HG03039 (cell line): ENCODE data around the gene KCTD15.

Source experiments
- ATAC-seq: cut with Tn5 transposase; IDR thresholded peaks from one replicate; pipeline ENCODE4 v1.9.1; 2021; ENCODE audit warnings: mild to moderate bottlenecking, moderate library complexity; ENCODE audit not compliant: unreplicated experiment

KCTD15 gene

GRCh38 chr19:33771384-33772101 is 25.1 kb upstream of the KCTD15 start:
- no peak for ATAC-seq

DNA sequence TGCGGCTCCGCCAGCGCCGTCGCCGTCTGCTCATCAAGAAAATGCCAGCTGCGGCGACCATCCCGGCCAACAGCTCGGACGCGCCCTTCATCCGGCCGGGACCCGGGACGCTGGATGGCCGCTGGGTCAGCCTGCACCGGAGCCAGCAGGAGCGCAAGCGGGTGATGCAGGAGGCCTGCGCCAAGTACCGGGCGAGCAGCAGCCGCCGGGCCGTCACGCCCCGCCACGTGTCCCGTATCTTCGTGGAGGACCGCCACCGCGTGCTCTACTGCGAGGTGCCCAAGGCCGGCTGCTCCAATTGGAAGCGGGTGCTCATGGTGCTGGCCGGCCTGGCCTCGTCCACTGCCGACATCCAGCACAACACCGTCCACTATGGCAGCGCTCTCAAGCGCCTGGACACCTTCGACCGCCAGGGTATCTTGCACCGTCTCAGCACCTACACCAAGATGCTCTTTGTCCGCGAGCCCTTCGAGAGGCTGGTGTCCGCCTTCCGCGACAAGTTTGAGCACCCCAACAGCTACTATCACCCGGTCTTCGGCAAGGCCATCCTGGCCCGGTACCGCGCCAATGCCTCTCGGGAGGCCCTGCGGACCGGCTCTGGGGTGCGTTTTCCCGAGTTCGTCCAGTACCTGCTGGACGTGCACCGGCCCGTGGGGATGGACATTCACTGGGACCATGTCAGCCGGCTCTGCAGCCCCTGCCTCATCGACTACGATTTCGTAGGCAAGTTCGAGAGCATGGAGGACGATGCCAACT is 24.4 kb upstream of the KCTD15 start:
- no peak for ATAC-seq

- ATAC-seq, result no peak
Measured at GRCh38 chr19:33772858-33773180, 23.9 kb upstream of the KCTD15 start.

DNA sequence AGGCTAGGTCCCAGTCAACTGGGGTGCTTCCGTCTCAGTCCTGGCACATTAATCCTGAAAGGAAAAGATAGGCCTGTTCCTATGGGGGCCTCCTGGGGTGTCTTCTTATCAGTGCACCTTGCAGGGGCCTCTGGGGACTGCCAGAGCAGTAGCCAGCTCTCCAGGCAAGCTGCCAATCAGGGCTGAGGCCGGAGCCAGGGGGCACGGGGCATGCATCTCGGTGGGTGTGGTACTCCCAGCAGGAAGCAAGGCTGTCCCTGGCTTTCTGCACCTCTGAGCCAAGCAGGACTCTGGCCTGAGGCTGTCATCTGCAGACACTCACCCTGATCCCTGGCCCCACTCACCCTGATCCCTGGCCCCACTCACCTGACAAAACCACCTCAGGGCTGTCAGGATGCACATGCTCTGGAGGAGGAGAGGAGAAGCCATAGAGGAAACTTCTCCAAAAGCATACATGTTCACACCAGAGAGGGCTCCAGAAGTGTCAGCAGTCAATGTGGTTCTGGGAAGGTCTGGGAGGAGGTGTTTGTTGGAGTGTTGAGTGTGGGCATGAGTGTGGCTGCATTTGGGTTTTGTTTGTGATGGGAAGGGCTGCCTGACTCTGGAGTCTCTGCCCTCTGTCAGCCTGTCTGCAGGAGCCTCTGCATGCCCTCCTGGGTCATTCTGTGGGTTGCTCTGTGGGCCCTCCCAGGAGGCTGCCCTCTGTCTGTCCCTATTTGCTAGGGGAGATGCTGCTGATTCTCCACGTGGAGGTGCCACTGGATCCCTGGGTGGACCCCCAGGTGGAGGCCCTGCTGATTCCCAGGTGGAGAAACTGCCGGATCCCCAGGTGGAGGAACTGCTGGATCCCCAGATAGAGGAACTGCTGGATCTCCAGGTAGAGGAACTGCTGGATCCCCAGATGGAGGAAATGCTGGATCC is 22.7 kb upstream of the KCTD15 start:
- ATAC-seq, result no peak

DNA sequence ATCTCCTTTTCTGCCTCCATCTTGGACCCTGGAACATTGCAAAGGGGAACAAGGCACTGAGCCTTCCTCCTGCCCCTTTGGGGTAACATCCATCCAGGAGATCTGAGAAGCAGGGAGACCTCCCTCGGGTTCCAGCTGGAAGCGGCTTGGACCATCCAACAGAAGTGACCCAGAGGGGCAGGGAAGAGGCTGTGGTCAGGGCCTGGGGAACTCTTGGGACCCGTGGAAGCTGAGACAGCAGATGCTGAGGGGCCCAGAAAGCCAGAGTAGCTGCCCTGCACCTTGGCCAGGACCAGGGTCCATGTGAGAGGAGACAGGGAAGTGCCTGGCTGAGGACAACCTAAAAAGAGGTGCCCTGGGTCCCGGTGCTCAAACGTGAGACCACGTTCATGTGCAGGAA is 21.9 kb upstream of the KCTD15 start:
- no peak for ATAC-seq

DNA sequence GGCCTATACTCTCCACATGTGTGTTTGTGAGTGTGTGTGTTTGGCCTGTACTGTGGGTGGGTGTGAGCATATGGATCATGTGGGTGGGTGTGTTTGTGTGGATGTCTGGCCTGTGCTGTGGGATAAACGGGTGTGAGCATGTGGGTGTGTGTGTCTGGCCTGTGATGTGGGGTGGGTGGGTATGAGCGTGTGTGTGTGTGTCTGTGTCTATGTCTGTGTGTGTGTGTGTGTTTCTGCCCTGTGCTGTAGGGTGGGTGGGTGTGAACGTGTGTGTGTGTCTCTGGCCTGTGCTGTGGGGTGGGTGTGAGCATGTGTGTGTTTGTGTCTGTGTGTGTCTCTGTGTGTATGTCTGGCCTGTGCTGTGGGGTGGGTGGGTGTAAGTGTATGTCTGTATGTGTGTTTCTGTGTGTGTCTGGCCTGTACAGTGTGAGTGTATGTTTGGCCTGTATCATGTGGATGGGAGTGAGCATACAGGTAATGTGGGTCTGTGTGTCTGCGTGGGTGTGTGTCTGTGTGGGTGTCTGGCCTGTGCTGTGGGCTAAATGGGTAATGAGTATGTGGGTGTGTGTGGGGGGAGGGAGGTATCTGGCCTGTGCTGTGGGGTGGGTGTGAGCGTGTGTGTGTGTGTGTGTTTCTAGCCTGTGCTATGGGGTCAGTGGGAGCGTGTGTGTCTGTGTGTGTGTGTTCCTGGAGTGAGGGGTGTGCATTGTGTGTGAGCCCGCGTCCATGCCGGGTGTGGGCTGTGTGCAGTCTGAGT is 20.8 kb upstream of the KCTD15 start:
- ATAC-seq, result no peak

GRCh38 chr19:33777351-33777750 is 19.3 kb upstream of the KCTD15 start:
- ATAC-seq, result no peak

DNA sequence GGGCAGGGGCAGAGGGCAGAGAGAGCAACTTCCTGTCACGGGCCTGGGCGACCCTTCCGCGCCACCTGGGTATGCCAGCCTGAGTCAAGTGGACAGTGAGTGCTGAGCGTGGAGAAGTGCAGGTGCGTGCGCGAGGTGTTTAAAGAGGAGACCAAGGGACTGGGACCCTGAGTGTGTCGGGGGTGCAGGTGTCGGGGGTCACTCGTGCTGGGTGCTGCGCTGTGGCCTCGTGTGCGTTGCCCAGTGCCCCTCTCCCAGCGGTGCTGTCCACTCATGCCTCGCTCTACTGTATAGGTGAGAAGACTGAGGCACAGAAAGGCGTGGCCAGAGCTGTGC is 18.9 kb upstream of the KCTD15 start:
- ATAC-seq, result no peak

GRCh38 chr19:33778089-33778791 is 18.4 kb upstream of the KCTD15 start:
- peak; percentile 73 for ATAC-seq

- no peak for ATAC-seq
Measured at GRCh38 chr19:33779849-33780248, 16.8 kb upstream of the KCTD15 start.

DNA sequence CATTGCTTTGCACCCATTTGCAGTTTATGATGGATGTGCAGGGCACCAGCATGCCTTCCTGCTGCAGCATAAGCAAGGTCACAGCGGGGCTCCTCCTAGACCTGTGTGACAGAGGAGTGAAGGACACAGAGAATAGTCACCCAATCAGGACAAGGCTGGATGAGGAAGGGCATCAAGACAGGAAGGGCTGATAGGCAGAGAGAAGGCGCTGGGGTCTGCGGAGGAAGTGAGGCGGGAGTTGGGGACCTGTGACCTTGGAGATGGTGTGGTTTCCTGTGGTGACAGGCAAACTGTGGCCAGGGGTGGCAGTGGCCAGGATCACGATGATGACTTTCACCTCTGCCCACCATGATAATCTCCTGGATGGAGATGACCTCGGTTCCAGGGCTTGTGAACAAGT is 16.4 kb upstream of the KCTD15 start:
- no peak for ATAC-seq

GRCh38 chr19:33780746-33781145 is 15.9 kb upstream of the KCTD15 start:
- no peak for ATAC-seq

- no peak for ATAC-seq
Measured at GRCh38 chr19:33781415-33781935, 15.2 kb upstream of the KCTD15 start.

DNA sequence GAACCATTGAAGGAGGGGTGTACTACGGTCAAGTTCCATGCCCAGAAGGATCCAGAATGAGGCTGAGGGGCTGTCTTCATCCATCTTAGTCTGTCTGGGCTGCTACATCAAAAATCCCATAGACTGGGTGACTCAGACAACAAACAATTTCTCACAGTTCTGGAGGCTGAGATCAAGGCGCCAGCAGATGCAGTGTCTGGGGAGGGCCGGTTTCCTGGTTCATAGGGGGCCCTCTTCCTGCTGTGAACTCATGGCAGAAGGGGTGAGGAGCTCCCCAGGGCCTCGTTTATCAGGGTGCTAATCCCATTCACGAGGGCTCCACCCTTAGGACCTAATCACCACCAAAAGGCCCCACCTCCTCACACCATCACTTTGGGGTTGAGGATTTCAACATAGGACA is 14.7 kb upstream of the KCTD15 start:
- no peak for ATAC-seq

- no peak for ATAC-seq
Measured at GRCh38 chr19:33784432-33784831, 12.2 kb upstream of the KCTD15 start.

DNA sequence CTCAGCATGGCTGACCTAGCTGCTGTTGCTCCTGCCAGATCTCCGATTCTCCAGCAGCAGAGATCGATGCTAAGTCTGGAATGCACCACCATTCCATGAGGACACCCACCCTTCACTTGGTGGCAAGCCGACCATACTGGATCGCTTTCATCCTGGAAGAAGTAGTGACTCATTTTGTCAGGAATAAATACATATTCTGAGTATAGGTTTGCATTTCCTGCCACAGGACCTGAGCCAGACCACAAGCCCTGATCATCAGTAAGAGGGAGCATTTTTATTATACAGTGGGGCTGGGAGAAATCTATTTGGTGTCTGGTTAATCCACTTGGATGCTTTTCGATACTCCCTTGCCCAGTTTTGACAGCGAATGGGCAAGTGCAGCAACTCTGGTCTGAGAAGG is 10.9 kb upstream of the KCTD15 start:
- ATAC-seq, result no peak

GRCh38 chr19:33788676-33789075 is 8.0 kb upstream of the KCTD15 start:
- no peak for ATAC-seq

DNA sequence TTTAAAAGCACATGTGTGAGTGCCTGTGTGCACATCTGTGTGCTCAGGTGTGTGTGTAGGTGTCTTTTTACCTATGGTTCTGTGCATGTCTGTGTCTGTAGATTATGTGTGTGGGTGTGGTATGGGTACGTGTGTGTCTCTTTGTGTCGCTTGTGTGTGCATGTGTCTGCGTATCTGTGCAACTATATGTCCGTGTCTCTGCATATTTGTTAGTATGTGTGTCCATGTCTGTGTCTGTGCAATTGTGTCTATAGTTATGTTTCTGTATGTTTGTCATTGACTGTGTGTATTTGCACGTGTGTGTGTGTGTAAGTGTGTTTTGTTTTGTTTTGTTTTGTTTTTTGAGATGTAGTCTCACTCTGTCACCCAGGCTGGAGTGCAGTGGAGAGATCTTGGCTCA is 7.3 kb upstream of the KCTD15 start:
- no peak for ATAC-seq

- no peak for ATAC-seq
Measured at GRCh38 chr19:33794683-33795369, 1.8 kb upstream of the KCTD15 start.
